HG03342 (cell line): ENCODE results near the gene UTY.

Source experiments
- ATAC-seq: cut with Tn5 transposase; IDR thresholded peaks from one replicate; pipeline ENCODE4 v1.9.1; 2021; ENCODE audit warnings: mild to moderate bottlenecking, moderate library complexity; ENCODE audit not compliant: unreplicated experiment

The UTY gene

GRCh38 chrY:13416869-13417661 lies 62.8 kb downstream of the UTY start:
- no peak for ATAC-seq

GRCh38 chrY:13415556-13415955 lies 64.3 kb downstream of the UTY start:
- ATAC-seq, result no peak

GRCh38 chrY:13398876-13399275 lies 81.0 kb downstream of the UTY start:
- ATAC-seq, result no peak

- ATAC-seq, result no peak
Measured at GRCh38 chrY:13381110-13381683, 98.6 kb downstream of the UTY start.

- no peak for ATAC-seq
Measured at GRCh38 chrY:13370868-13371800, 108.7 kb downstream of the UTY start.

GRCh38 chrY:13370245-13370644 lies 109.6 kb downstream of the UTY start:
- ATAC-seq, result no peak

- no peak for ATAC-seq
Measured at GRCh38 chrY:13368513-13368845, 111.4 kb downstream of the UTY start.

GRCh38 chrY:13363641-13364040 lies 116.2 kb downstream of the UTY start:
- no peak for ATAC-seq

- no peak for ATAC-seq
Measured at GRCh38 chrY:13362662-13363061, 117.2 kb downstream of the UTY start.

GRCh38 chrY:13361656-13362636 lies 117.9 kb downstream of the UTY start:
- ATAC-seq, result no peak

- ATAC-seq, result no peak
Measured at GRCh38 chrY:13351443-13351842, 128.4 kb downstream of the UTY start.

GRCh38 chrY:13347106-13347505 lies 132.7 kb downstream of the UTY start:
- ATAC-seq, result no peak

GRCh38 chrY:13345549-13345948 lies 134.3 kb downstream of the UTY start:
- ATAC-seq, result no peak

- ATAC-seq, result no peak
Measured at GRCh38 chrY:13343307-13343946, 136.4 kb downstream of the UTY start.

GRCh38 chrY:13339939-13340338 lies 139.9 kb downstream of the UTY start:
- ATAC-seq, result no peak

- no peak for ATAC-seq
Measured at GRCh38 chrY:13339381-13339780, 140.5 kb downstream of the UTY start.

- no peak for ATAC-seq
Measured at GRCh38 chrY:13338711-13339110, 141.1 kb downstream of the UTY start.

- ATAC-seq, result no peak
Measured at GRCh38 chrY:13337934-13338333, 141.9 kb downstream of the UTY start.

GRCh38 chrY:13333791-13334190 lies 146.0 kb downstream of the UTY start:
- ATAC-seq, result no peak

GRCh38 chrY:13330651-13331050 lies 149.2 kb downstream of the UTY start:
- ATAC-seq, result no peak
